DMS 273 treated with DMSO at 0.1 percent for 48 hours (cell line): ENCODE measurements around the gene LEFTY1.
"Not testable (repeated sequence)": the region's sequence is repeated elsewhere in the genome, so short reads cannot be mapped to it uniquely, and the experiment has no call there.

Experiments used
- DNase-seq: peaks from one replicate; lab custom pipeline; 2025; lab: John Stamatoyannopoulos, UW

The LEFTY1 gene

GRCh38 chr1:225849925-225850324, 39.0 kb downstream of the LEFTY1 start:
- no peak for DNase-seq

GRCh38 chr1:225848030-225848955, 40.7 kb downstream of the LEFTY1 start:
- peak; percentile 87 for DNase-seq

- no peak for DNase-seq
Observed at GRCh38 chr1:225847610-225848009, 41.3 kb downstream of the LEFTY1 start.

- DNase-seq = no peak
Observed at GRCh38 chr1:225846331-225847310, 42.3 kb downstream of the LEFTY1 start.

- peak; percentile 11 for DNase-seq
Observed at GRCh38 chr1:225845571-225846259, 43.2 kb downstream of the LEFTY1 start.

GRCh38 chr1:225845097-225845496, 43.8 kb downstream of the LEFTY1 start:
- no peak for DNase-seq

GRCh38 chr1:225844236-225845061, 44.5 kb downstream of the LEFTY1 start:
- no peak for DNase-seq

- DNase-seq = no peak
Observed at GRCh38 chr1:225843426-225843795, 45.5 kb downstream of the LEFTY1 start.

- no peak for DNase-seq
Observed at GRCh38 chr1:225842788-225843425, 46.0 kb downstream of the LEFTY1 start.

- DNase-seq = no peak
Observed at GRCh38 chr1:225842074-225842473, 46.9 kb downstream of the LEFTY1 start.

GRCh38 chr1:225840713-225841112, 48.2 kb downstream of the LEFTY1 start:
- DNase-seq = no peak

GRCh38 chr1:225840223-225840610, 48.7 kb downstream of the LEFTY1 start:
- DNase-seq = no peak

- DNase-seq = no peak
Observed at GRCh38 chr1:225838793-225839192, 50.2 kb downstream of the LEFTY1 start.

GRCh38 chr1:225836296-225836695, 52.6 kb downstream of the LEFTY1 start:
- not testable (repeated sequence) for DNase-seq
